Heart left ventricle (tissue), 16 donors: Measurements from ENCODE around the gene YIF1B. TPM values are rescaled to one million over a fixed set of nuclear protein-coding genes. Genes with fewer than 3 reads are reported as not detected.

Experiments
- ATAC-seq, 4 donors: fragments of 200-7000 bp; cut with Tn5 transposase; one replicate each; pipeline ENCODE4 v1.9.1; 2020 to 2022; ENCODE audit warnings: moderate library complexity in 4 of 4, mild to moderate bottlenecking in 3 of 4, moderate number of reproducible peaks in 1 of 4
- DNase-seq, 5 donors: peaks; one replicate each; pipeline ENCODE4 v3.0.0-alpha.2; 2020
- H3K27ac ChIP-seq, 12 donors: fragments of 200-600 bp; sonication (generic) in 4 of 12; one replicate each; pipeline versions ENCODE4 v1.5.0 to v1.8.0; 2016 to 2022; ENCODE audit warnings: mild to moderate bottlenecking in 2 of 12
- H3K27me3 ChIP-seq, 9 donors: fragments of 200-600 bp; sonication (generic) in 2 of 9; one replicate each; pipeline versions ENCODE4 v1.5.1 to v1.8.0; 2016 to 2022; ENCODE audit warnings: mild to moderate bottlenecking in 3 of 9
- H3K36me3 ChIP-seq, 9 donors: fragments of 200-600 bp; sonication (generic) in 2 of 9; one replicate each; pipeline versions ENCODE4 v1.5.0 to v1.8.0; 2018 to 2022; ENCODE audit warnings: mild to moderate bottlenecking in 2 of 9
- H3K4me1 ChIP-seq, 12 donors: fragments of 200-600 bp; sonication (generic) in 4 of 12; one replicate each; pipeline versions ENCODE4 v1.5.0 to v1.8.0; 2016 to 2022; ENCODE audit warnings: mild to moderate bottlenecking in 3 of 12
- H3K4me3 ChIP-seq, 12 donors: fragments of 200-600 bp; sonication (generic) in 4 of 12; one replicate each; pipeline versions ENCODE4 v1.5.0 to v1.8.0; 2017 to 2022; ENCODE audit warnings: mild to moderate bottlenecking in 9 of 12, moderate library complexity in 4 of 12
- H3K9me3 ChIP-seq, 12 donors: fragments of 200-600 bp; sonication (generic) in 4 of 12; one replicate each; pipeline versions ENCODE4 v1.5.0 to v1.8.0; 2016 to 2022; ENCODE audit warnings: mild to moderate bottlenecking in 1 of 12
- POLR2A ChIP-seq, 2 donors: fragments of 450-650 bp; IDR thresholded peaks; one replicate each; pipeline ENCODE4 v1.6.1; 2017; ENCODE audit warnings: antibody characterized with exemption in 2 of 2, mild to moderate bottlenecking in 2 of 2, moderate library complexity in 2 of 2
- WGBS, 4 donors: extraction: QIAGEN DNeasy Blood & Tissue Kit in 2 of 4; methylation state at CpG; one replicate each; pipeline versions ENCODE4 v1.1.5 to v1.1.7; 2013 to 2018; 5-methylcytosine and 5-hydroxymethylcytosine counted together
- intact Hi-C, 10 donors: fragments of 100-400 bp; cut with DNase I; formaldehyde crosslinking; loops; one replicate each; pipeline versions ENCODE4 v1.11.1 to v1.14.2; 2022
- polyA plus RNA-seq, 2 donors: library from polyadenylated mRNA; stranded (reverse); fragments of 200-250 nt; gene quantifications; one replicate each; pipeline ENCODE4 v1.2.3, GENCODE V29; 2013
- total RNA-seq, 9 donors: library from RNA; depleted of rRNA in 2 of 9; stranded (reverse); fragments of >200 nt in 2 of 9; fragmentation: NEBNext Ultra II Directional in 3 of 9; extraction: Animal tissue kit (Norgen Biotek cat#: 25700) in 3 of 9; gene quantifications; one replicate each; pipeline versions ENCODE4 v1.1.0 to v1.2.4, GENCODE V29; 2016 to 2023
- TF ChIP-seq, protein P1 (sequence below), 12 donors: fragments of 200-600 bp; sonication (generic) in 4 of 12; IDR thresholded peaks; one replicate each; pipeline versions ENCODE4 v1.5.0 to v1.8.0; 2018 to 2022; ENCODE audit warnings: antibody characterized with exemption in 12 of 12, mild to moderate bottlenecking in 5 of 12
- donor health status: ischemic (EF 13 %, LVEDD 7.1; RV severe dilation, severe dysfunction).
- donor health status: healthy with polysubstance abuse.
- donor health status: DM: no; HTN: yes; CAD: no.
- donor health status: DM: no; HTN: no; CAD: no.
- donor health status: ischemic (EF 25% LVEDD 6.9; RV normal size, moderate dysfunction).
- donor health status: ischemic (EF 25% LVEDD 5.7; RV mildly dilated, moderate dysfunction).
- donor health status: healthy.
- donor health status: DM: yes; HTN: yes; CAD: no.
- donor health status: ischemic (EF 35%, LVEDD 5.7; RV mildly dilated, moderate dysfunction).
- donor health status: nonischemic (EF 11% LVEDD 7.7; RV severe dilation, severe dysfunction).
- donor health status: DM: yes; HTN: yes; CAD: no.
- donor health status: PGD.
- donor health status: ischemic (EF 29% LVEDD 5.4; RV normal size, mild dysfunction).
- donor health status: nonischemic (EF 23%, LVEDD 6.1; RV moderate dilation, normal function).

Gene YIF1B
- total and polyA plus RNA-seq, 11 donors: 26.4 to 113 (median 32.5) TPM

DNA sequence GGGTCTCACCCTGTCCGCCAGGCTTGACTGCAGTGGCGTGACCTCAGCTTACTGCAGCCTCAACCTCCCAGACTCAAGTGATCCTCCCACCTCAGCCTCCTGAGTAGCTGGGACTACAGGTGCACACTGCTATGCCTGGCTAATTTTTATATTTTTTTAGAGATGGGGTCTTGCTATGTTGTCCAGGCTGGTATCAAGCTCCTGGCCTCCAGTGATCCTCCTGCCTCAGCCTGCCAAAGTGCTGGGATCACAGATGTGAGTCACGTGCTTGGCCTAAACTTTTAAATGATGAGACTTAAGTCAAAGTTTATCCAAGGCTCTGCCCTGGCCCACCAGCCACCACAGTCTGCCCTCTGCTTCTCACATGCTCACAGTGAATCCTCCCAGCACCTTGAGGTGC lies 9.5 kb downstream of the YIF1B start:
- no peak overlapping the region for H3K27ac ChIP-seq
- H3K27me3 ChIP-seq: no peaks in the 10 kb centered on the region
- H3K9me3 ChIP-seq: no peaks in the 10 kb centered on the region
- DNase-seq (no peak), ATAC-seq (no peak)
- peaks cover 0 to 7% (median 0%) of the 10 kb centered on the region in 12 donors for H3K4me1 ChIP-seq
- WGBS, 4 donors: 89 to 98% (median 96%) methylated on average over 3 of the region's 3 CpGs
- H3K4me3 ChIP-seq: no peak overlapping the region
- TF ChIP-seq, protein P1, sequence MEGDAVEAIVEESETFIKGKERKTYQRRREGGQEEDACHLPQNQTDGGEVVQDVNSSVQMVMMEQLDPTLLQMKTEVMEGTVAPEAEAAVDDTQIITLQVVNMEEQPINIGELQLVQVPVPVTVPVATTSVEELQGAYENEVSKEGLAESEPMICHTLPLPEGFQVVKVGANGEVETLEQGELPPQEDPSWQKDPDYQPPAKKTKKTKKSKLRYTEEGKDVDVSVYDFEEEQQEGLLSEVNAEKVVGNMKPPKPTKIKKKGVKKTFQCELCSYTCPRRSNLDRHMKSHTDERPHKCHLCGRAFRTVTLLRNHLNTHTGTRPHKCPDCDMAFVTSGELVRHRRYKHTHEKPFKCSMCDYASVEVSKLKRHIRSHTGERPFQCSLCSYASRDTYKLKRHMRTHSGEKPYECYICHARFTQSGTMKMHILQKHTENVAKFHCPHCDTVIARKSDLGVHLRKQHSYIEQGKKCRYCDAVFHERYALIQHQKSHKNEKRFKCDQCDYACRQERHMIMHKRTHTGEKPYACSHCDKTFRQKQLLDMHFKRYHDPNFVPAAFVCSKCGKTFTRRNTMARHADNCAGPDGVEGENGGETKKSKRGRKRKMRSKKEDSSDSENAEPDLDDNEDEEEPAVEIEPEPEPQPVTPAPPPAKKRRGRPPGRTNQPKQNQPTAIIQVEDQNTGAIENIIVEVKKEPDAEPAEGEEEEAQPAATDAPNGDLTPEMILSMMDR (IDR thresholded peaks at IDR 0.05): no peak
- no peak for TF ChIP-seq POLR2A (IDR thresholded peaks at IDR 0.05)
- intact Hi-C loops: no loop called here
- H3K36me3 ChIP-seq: peaks cover 0 to 48% (median 29%) of the 10 kb centered on the region in 9 donors

GRCh38 chr19:38304866-38305429 lies 10.8 kb downstream of the YIF1B start:
- peak overlapping the region in 8 of 12 donors; percentile 9 to 89 (median 56) for H3K27ac ChIP-seq
- intact Hi-C loops: no loop called here
- DNase-seq: peak; percentile 43 to 80 (median 72)
- peaks cover 0 to 48% (median 29%) of the 10 kb centered on the region in 9 donors for H3K36me3 ChIP-seq
- no peaks in the 10 kb centered on the region for H3K27me3 ChIP-seq
- no peaks in the 10 kb centered on the region for H3K9me3 ChIP-seq
- peaks cover 0 to 7% (median 0%) of the 10 kb centered on the region in 12 donors for H3K4me1 ChIP-seq
- WGBS, 4 donors: 62 to 79% (median 68%) methylated on average over 12 to 29 of the region's 29 CpGs
- TF ChIP-seq, protein P1 (IDR thresholded peaks at IDR 0.05): no peak
- peak in 1 of 2 donors; percentile 47 for TF ChIP-seq POLR2A (IDR thresholded peaks at IDR 0.05)
- H3K4me3 ChIP-seq: peak overlapping the region in 10 of 12 donors; percentile 7 to 41 (median 30)
- peak; percentile 68 to 80 (median 74) for ATAC-seq

DNA sequence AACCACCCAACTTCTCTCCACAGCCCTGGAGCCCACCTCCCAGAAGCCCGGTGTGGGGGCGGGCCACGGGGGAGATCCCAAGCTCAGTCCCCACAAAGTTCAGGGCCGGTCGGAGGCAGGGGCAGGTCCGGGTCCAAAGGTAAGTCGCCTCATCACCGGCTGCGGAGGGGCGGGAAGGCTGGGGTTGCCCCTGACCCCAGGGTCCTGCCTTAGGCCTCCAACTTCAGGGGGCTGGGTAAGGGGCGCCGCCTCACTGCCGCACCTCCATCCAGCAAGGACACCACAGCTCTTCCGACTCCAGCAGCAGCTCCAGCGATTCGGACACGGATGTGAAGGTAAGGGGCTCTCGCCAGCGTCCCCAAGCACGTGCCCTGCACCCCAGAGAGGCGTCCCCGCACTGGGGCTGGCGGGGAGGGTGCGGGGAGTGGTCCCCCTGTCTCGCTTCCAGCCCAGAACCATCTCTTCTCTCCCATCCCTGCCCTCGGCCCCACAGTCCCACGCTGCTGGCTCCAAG lies 11.3 kb downstream of the YIF1B start:
- no peaks in the 10 kb centered on the region for H3K27me3 ChIP-seq
- H3K36me3 ChIP-seq: peaks cover 0 to 44% (median 28%) of the 10 kb centered on the region in 9 donors
- WGBS, 4 donors: 73 to 79% (median 76%) methylated on average over 8 to 27 of the region's 27 CpGs
- no peaks in the 10 kb centered on the region for H3K9me3 ChIP-seq
- no peak for DNase-seq
- peak overlapping the region in 9 of 12 donors; percentile 1 to 89 (median 52) for H3K27ac ChIP-seq
- peak in 2 of 4 donors; percentile 4 to 5 for ATAC-seq
- peak overlapping the region in 9 of 12 donors; percentile 6 to 41 (median 30) for H3K4me3 ChIP-seq
- TF ChIP-seq POLR2A (IDR thresholded peaks at IDR 0.05): no peak
- TF ChIP-seq, protein P1 (IDR thresholded peaks at IDR 0.05): no peak
- intact Hi-C loops: no loop called here
- peaks cover 0 to 7% (median 0%) of the 10 kb centered on the region in 12 donors for H3K4me1 ChIP-seq
